Head of caudate nucleus (tissue), 42 donors: Measurements from ENCODE around the gene KCNQ2.

ENCODE experiments used
- DNase-seq, 42 donors: peaks; one replicate each; pipeline versions ENCODE4 v3.0.0 to v3.0.0-alpha.2; 2020 to 2021; ENCODE audit warnings: mixed read lengths in 7 of 42
- intact Hi-C: fragments of 100-400 bp; cut with DNase I; formaldehyde crosslinking; loops from one replicate; pipeline ENCODE4 v1.15.0; 2022

KCNQ2 gene

DNA sequence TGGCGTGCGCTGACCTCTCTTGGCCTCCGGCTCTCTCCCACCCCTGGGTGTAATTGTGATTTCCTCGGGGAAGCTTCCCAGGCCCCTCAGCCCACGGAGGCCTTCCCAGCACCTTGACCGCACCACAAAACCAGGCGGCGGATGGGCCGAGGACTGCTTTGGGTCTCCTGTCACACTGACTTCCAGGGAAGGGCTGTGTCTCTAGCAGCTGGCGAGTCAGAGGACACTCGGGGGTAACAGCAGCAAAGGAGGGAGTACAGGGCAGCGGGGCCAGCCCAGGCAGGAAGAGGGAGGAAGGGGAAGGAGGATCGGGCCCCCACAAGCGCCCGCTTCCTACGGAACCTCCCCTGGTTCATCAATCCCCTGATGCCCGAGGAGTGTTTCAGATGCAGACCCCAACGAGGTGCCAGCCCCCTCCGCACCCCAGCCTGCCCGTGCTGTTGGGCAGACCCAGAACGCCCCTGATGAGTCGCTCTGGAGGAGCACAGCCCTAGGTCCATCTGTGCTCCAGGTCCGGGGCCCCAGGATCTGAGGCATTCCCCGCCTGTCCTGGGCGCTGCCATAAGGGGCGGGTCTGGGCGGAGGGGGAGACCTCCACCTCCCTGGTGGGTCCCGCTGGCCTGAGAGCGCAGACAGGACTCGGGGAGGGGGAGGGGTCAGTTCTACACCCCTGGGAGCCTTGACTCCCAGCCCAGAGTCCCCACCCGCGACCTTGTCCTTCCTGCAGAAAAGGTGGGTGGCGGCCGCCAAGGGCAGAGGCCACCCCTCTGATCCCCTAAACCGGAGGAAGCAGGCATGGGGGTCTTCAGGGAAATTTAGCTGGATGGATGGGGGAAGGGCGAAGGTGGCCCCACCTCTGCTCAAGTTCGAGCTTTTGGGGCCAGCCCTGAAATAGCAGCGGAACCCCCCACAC lies 112.3 kb downstream of the KCNQ2 start:
- no peak for DNase-seq
- intact Hi-C loops = no loop called here

DNA sequence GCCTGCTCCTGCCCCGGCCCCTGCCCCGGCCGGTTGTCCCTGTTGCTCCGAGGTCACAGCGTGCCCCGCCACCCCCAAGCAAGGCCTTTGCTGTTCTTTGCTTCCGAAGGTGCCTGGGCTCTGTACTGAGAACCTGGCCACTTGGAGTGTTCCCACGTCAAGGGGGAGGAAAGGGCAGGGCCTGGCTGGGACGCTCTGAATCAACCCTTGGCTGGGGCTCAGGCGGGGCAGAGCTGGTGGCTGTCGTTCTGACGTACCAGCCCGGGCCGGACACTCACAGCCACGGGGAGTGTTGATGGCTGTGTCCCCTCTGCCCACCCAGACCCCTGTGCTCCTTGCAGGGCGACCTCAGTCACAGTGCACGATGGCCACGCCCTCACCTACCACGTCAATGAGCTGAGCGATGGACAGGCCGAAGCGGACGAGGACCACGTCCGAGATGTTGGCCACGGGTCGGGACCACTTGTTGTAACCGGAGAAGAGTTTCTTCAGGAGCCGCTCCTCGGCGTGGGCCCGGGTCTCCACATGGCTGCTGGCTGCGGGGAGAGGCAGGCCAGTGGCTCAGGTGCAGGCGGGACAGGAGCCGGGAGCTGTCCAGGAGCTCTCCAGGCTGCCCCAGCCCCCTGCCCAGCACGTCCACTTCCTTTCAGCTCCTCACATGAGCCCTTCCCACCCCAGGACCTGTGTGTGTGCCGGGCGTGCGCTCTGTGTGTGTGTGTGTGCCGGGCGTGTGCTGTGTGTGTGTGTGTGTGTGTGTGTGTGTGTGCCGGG lies 113.1 kb downstream of the KCNQ2 start:
- DNase-seq = no peak
- intact Hi-C loops = no loop called here

GRCh38 chr20:63357921-63358905 lies 114.2 kb downstream of the KCNQ2 start:
- DNase-seq = peak in 3 of 42 donors; percentile 26 to 44 (median 34)
- intact Hi-C loops = no loop called here

DNA sequence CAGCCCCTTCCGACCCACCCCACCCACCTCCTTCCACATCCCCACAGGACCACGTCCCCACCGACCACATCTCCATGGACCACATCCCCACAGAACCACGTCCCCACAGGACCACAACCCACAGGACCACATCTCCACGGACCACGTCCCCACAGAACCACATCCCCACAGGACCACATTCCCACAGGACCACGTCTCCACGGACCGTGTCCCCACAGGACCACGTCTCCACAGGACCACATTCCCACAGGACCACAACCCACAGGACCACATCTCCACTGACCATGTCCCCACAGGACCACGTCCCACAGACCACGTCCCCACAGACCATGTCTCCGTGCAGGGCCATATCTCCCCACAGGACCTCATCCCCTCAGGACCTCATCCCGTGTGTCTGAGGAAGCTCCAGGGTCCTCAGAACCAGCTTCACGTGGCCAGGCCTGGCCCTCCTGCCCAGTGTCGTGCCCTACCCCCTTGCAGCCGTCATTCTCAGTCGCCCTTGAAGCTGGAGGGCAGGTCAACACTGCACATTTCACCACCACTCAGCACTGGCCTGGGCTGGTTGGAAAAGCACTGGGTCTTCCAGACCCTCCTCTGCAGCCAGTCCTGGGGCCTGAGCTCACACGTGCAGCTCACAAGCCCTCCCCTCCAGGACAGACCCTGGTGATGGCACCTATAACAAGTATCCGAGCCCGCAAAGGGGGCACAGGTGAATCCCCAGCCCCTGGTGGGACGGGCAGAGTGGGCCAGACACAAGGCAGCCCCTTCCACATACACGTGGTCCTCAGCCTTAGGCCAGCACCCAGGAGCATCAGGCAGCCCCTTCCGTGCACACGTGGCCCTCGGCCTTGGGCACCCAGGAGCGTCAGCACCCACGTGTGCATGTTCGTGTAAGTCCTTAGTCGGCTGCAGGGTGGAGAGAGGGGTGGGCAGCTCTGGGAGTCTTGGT lies 115.2 kb downstream of the KCNQ2 start:
- intact Hi-C loops = no loop called here
- no peak for DNase-seq

- intact Hi-C loops = no loop called here
- no peak for DNase-seq
These were observed 115.9 kb downstream of the KCNQ2 start for GRCh38 chr20:63356511-63356910.

DNA sequence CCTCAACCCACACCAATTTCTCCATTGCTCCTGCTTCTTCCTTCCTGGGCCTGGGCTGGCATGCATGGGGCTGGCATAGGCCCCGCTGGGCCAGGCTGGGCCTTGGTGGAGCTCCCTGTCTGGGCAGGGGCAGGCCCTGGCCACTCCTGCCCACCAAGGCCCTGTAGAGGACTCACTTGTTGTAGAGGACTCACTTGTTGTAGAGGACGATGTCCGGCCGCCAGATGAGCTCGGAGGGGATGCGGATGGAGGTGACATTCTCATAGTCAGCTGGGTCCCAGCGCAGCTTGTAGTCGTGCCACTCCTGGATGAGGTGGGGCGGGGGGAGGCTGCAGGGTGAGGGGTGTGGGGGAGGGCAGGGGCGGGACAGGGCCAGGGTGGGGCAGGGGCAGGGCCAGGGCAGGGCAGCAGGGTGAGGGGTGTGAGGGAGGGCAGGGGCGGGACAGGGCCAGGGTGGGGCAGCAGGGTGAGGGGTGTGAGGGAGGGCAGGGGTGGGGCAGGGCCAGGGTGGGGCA lies 116.6 kb downstream of the KCNQ2 start:
- intact Hi-C loops = no loop called here
- DNase-seq = no peak

GRCh38 chr20:63354636-63355350 lies 117.7 kb downstream of the KCNQ2 start:
- intact Hi-C loops = no loop called here
- DNase-seq = no peak

GRCh38 chr20:63352811-63353221 lies 119.6 kb downstream of the KCNQ2 start:
- DNase-seq = no peak
- intact Hi-C loops = no loop called here

DNA sequence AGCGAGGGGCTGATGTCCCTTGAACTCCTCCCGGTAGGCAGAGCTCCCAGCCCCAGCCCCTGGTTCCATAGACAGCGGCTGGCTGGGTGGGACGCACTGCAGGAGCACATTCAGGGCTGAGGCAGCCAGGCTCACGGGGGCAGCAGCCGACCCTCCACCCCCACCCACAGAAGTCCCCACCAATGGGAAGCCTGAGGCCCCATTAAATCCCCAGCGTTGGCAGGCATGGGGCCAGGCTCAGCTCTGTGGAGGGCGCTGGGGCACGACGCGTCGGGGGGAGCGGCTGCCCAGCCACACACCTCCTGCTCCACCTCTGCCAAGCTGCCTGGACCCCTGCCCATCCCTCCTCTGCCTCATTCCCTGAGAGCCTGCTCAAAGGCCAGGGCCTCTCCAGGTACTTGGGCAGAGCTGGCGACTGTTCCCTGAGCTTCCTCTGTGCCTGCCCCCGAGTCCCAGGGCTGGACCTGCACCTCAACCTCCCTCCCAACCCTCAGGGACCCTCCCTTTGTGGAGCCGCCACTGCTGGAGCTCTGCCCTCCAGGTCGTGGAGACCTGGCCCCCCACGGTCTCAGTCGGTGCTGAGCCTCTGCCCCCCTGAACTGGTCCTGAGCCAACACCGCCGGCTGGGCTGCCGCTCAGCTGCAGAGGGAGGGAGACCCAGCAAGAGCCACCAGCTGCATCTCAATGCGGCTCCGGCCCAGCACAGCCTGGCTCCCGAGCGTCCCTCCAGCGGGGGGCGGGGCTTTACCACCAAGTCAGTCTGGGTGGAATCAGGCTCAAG lies 120.5 kb downstream of the KCNQ2 start:
- peak; percentile 14 to 86 (median 63) for DNase-seq
- intact Hi-C loops = no loop called here

DNA sequence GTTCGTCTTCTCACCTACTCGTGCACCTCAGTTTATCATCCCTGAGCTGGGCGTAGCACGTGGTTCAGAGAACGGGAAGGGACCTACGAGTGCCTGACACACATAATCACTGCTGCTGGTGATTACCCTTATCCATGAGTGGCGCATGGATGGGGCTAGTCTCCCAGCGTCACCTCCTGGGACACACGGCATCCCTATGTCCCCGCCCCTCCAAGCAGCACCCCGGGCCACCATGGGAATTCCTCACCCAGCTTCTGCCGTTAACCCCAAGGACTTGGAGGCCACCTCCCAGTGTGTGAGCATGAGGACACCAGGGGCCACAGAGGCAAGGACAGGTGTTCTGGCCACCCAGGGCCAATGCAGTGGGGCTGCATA lies 121.1 kb downstream of the KCNQ2 start:
- no peak for DNase-seq
- intact Hi-C loops = no loop called here

DNA sequence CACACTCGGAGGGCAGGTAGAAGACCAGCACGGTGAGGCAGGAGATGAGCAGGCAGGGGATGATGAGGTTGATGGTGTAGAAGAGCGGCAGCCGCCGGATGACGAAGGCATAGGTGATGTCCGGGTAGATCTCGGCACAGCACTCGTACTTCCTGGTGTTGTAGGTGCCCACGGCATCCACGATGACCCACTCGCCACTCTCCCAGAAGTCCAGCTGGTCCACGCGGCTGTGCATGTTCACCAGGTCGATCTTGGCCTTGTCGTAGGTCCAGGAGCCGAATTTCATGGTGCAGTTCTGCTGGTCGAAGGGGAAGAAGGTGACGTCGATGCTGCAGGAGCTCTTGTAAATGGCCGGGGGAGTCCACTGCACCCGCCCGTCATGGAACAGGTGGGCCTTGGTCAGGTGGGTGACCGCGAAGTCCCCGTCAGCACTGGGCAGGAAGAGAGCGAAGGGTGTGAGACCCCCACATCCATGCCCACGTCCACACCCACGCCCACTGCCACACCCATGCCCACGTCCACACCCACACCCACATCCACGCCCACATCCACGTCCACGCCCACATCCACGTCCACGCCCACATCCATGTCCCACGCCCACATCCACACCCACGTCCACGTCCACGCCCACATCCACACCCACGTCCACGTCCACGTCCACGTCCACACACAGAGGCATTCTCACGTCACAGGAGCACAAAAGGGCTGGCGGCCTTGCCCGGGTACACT lies 121.7 kb downstream of the KCNQ2 start:
- DNase-seq = no peak
- intact Hi-C loops = no loop called here
